Measurements from ENCODE around the gene SHROOM4.

Gene SHROOM4

DNA sequence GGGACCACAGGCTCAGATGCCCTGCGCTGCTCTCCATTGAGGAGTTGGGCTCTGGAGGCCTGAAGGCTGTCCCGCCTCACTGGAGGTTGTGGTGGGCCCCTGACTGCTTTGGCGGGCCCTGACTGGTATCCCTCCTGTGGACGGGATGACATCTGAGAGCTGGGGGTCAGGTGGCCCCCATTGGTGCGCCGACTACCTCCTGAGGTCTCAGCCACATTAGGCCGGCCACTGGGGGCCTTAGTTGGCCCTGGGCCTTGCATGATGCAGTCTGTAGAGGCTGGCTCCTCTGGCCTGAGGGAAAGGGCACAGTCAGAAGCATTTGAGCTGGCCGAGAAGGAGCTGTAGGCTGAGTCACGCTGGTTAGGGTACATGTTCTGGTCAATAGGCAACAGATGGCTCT is 178.8 kb downstream of the SHROOM4 start:
- TF ChIP-seq POLR2A (IDR thresholded peaks at IDR 0.05; ENCODE audit: extremely low read depth, insufficient read length) (no peak), MYC (IDR thresholded peaks at IDR 0.05; ENCODE audit: low read depth, low read length) (no peak)
- TF ChIP-seq, protein P1, sequence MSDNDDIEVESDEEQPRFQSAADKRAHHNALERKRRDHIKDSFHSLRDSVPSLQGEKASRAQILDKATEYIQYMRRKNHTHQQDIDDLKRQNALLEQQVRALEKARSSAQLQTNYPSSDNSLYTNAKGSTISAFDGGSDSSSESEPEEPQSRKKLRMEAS (IDR thresholded peaks at IDR 0.05; ENCODE audit: low read depth, low read length): no peak
- TF ChIP-seq, protein P2, sequence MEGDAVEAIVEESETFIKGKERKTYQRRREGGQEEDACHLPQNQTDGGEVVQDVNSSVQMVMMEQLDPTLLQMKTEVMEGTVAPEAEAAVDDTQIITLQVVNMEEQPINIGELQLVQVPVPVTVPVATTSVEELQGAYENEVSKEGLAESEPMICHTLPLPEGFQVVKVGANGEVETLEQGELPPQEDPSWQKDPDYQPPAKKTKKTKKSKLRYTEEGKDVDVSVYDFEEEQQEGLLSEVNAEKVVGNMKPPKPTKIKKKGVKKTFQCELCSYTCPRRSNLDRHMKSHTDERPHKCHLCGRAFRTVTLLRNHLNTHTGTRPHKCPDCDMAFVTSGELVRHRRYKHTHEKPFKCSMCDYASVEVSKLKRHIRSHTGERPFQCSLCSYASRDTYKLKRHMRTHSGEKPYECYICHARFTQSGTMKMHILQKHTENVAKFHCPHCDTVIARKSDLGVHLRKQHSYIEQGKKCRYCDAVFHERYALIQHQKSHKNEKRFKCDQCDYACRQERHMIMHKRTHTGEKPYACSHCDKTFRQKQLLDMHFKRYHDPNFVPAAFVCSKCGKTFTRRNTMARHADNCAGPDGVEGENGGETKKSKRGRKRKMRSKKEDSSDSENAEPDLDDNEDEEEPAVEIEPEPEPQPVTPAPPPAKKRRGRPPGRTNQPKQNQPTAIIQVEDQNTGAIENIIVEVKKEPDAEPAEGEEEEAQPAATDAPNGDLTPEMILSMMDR (IDR thresholded peaks at IDR 0.05; ENCODE audit: low read depth, low read length): no peak
- H3K4me3 ChIP-seq (ENCODE audit: low read depth, low read length): no peak overlapping the region
- DNase-seq (ENCODE audit: low read depth): no peak

DNA sequence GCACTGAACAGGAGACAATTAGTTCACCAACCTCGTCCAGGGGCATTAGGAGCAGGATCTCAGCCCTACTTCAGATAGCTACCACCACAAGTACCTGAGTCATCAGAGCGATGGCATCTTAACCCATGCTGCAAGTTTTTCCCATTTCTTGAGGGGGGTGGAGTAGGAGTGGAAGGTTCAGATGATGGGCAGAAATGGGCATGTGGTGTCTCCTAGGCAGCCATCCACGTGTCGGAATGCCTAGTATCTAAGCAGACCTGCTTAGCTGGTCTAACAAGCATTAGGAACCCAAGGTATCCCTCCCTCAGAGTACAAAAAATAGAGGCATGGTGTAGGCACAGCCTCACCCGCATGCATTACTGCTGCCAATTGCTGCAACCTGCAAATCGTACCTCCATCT is 184.2 kb downstream of the SHROOM4 start:
- H3K4me3 ChIP-seq (ENCODE audit: low read depth, low read length): no peak overlapping the region
- no peak for DNase-seq (ENCODE audit: low read depth)
- no peak for TF ChIP-seq MYC (IDR thresholded peaks at IDR 0.05; ENCODE audit: low read depth, low read length)
- TF ChIP-seq POLR2A (IDR thresholded peaks at IDR 0.05; ENCODE audit: extremely low read depth, insufficient read length): no peak

DNA sequence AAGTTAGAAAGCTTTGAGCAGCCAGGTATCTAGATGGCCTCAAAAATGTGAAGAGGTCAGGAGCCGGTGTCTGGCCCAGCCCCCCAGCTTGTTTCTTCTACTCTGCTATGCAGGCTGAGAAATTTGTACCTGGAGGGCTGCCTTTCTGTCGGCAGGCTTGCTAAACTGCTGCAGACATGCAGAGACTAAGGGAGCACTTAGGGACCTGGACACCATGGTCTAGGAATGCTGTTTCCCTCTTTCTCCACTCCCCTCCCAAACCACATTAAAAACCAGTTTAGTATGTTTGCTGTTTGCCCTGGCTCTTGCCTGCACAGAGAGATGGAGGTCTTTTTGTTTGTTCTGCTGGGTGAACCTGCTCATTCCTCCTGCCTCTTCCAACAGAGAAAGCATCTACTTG is 186.3 kb downstream of the SHROOM4 start:
- TF ChIP-seq MYC (IDR thresholded peaks at IDR 0.05; ENCODE audit: low read depth, low read length): no peak
- no peak for TF ChIP-seq POLR2A (IDR thresholded peaks at IDR 0.05; ENCODE audit: extremely low read depth, insufficient read length)
- TF ChIP-seq, protein P2 (IDR thresholded peaks at IDR 0.05; ENCODE audit: low read depth, low read length): no peak
- TF ChIP-seq, protein P1 (IDR thresholded peaks at IDR 0.05; ENCODE audit: low read depth, low read length): no peak
- DNase-seq (ENCODE audit: low read depth): no peak
- no peak overlapping the region for H3K4me3 ChIP-seq (ENCODE audit: low read depth, low read length)

DNA sequence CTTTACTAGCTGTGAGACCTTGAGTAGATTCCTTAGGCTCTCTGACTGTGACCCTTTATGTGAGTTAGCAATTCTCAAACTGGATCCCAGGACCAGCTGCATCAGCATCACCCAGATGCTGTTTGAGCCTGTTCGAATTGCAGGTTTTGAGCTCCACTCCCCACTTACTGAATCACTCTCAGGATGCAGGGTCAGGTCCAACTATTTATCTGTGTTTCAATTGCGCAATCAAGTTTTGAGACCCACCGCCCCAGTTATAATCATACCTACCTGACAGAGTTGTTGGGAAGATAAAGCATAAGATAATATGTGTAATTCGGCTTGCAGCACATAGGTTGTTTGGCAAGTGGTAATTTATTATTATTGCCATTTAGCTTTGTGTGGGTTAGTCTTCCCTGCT is 187.6 kb downstream of the SHROOM4 start:
- no peak for DNase-seq (ENCODE audit: low read depth)
- no peak overlapping the region for H3K4me3 ChIP-seq (ENCODE audit: low read depth, low read length)
- TF ChIP-seq POLR2A (IDR thresholded peaks at IDR 0.05; ENCODE audit: extremely low read depth, insufficient read length): no peak
- TF ChIP-seq MYC (IDR thresholded peaks at IDR 0.05; ENCODE audit: low read depth, low read length): no peak
- TF ChIP-seq, protein P1 (IDR thresholded peaks at IDR 0.05; ENCODE audit: low read depth, low read length): no peak
- TF ChIP-seq, protein P2 (IDR thresholded peaks at IDR 0.05; ENCODE audit: low read depth, low read length): no peak

DNA sequence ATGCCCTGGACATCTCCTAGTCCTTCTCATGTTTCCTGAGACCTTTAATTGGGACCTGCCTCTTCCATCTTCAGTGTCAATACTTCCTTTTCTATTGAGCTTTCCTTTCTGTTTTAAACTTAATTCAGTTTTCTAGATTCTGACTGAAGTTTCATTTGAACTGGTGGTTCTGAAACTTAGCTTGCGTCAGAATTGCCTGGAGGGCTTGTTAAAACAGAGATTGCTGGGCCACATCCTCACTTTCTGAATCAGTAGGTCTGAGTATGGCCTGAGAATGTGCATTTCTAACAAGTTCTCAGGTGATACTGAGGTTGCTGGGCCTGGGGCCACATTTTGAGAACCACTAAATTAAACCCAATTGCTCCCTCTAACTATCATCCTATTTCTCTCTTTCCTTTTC is 191.2 kb downstream of the SHROOM4 start:
- TF ChIP-seq MYC (IDR thresholded peaks at IDR 0.05; ENCODE audit: low read depth, low read length) (no peak), POLR2A (IDR thresholded peaks at IDR 0.05; ENCODE audit: extremely low read depth, insufficient read length) (no peak)
- TF ChIP-seq, protein P1 (IDR thresholded peaks at IDR 0.05; ENCODE audit: low read depth, low read length): no peak
- no peak for DNase-seq (ENCODE audit: low read depth)
- no peak overlapping the region for H3K4me3 ChIP-seq (ENCODE audit: low read depth, low read length)

DNA sequence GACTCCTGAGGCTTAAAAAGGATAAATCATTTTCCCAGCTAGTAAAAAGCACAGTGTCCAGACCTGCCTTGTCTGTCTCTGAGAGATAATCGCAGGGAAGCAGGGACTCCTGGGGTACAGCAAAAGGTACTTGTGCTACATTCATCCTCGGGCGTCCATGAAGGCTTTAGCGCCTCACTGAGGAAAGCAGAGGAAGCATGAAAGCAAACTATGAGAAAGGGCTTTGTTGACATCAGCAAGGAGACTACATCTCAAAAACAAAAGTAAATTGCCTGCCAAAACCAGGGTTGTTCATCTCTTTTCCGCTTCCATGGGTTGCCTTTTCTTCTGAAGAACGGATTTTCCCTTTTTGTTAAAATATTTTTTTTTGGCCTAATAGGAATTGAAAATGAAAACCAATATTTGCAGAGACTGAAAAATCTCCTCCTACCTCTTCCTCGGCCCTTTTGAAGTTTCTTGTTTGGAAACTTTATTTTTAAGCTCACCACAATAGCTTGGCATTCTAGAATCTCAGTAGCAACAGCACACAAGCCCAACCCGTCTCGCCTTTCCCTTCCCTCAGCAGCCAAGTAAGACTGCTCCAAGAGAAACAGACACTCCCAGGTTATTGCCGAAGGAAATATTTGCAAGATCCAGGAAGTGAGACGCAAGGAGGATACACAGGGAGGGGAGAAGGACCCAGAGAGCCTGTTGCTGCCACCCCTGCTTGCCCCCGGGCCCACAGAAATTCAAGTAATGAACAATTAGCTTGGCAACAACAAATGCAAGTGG is 195.0 kb downstream of the SHROOM4 start:
- TF ChIP-seq, protein P1 (IDR thresholded peaks at IDR 0.05; ENCODE audit: low read depth, low read length): no peak
- TF ChIP-seq, protein P2 (IDR thresholded peaks at IDR 0.05; ENCODE audit: low read depth, low read length): no peak
- no peak for TF ChIP-seq POLR2A (IDR thresholded peaks at IDR 0.05; ENCODE audit: extremely low read depth, insufficient read length)
- TF ChIP-seq MYC (IDR thresholded peaks at IDR 0.05; ENCODE audit: low read depth, low read length): no peak
- no peak overlapping the region for H3K4me3 ChIP-seq (ENCODE audit: low read depth, low read length)
- DNase-seq (ENCODE audit: low read depth): no peak
